Stimulated activated CD8-positive, alpha-beta memory T cell treated with anti-CD3 and anti-CD28 coated beads, Interleukin-2, amount 100 ng/mL, for 48 hours (primary cell): ENCODE data around the gene REV1.
"Not testable (repeated sequence)": the region's sequence is repeated elsewhere in the genome, so short reads cannot be mapped to it uniquely, and the experiment has no call there.

Experiments used
- DNase-seq, 2 donors: peaks; one replicate each; pipeline ENCODE4 v3.0.0-alpha.2; 2020; ENCODE audit warnings: low read depth in 2 of 2

The REV1 gene

GRCh38 chr2:99403084-99403483, 86.7 kb downstream of the REV1 start:
- DNase-seq: no peak

- no peak for DNase-seq
These were observed 88.0 kb downstream of the REV1 start for GRCh38 chr2:99401841-99402240.

GRCh38 chr2:99399795-99400194, 90.0 kb downstream of the REV1 start:
- no peak for DNase-seq

- DNase-seq: no peak
These were observed 90.8 kb downstream of the REV1 start for GRCh38 chr2:99399063-99399462.

GRCh38 chr2:99398303-99398702, 91.5 kb downstream of the REV1 start:
- no peak for DNase-seq

GRCh38 chr2:99397266-99397920, 92.4 kb downstream of the REV1 start:
- no peak for DNase-seq

- DNase-seq: no peak
These were observed 94.2 kb downstream of the REV1 start for GRCh38 chr2:99395589-99396130.

GRCh38 chr2:99389946-99390345, 99.9 kb downstream of the REV1 start:
- DNase-seq: no peak

GRCh38 chr2:99389371-99389770, 100.4 kb downstream of the REV1 start:
- DNase-seq: no peak

- DNase-seq: no peak
These were observed 100.9 kb downstream of the REV1 start for GRCh38 chr2:99388892-99389291.

GRCh38 chr2:99386011-99386410, 103.8 kb downstream of the REV1 start:
- DNase-seq: no peak

- DNase-seq: no peak
These were observed 107.7 kb downstream of the REV1 start for GRCh38 chr2:99382143-99382542.

- DNase-seq: no peak
These were observed 109.3 kb downstream of the REV1 start for GRCh38 chr2:99380376-99381010.

- DNase-seq: no peak
These were observed 111.9 kb downstream of the REV1 start for GRCh38 chr2:99377879-99378278.

GRCh38 chr2:99376254-99376864, 113.5 kb downstream of the REV1 start:
- DNase-seq: no peak

- DNase-seq: no peak
These were observed 115.1 kb downstream of the REV1 start for GRCh38 chr2:99374747-99375146.

GRCh38 chr2:99373144-99373543, 116.7 kb downstream of the REV1 start:
- DNase-seq: no peak

GRCh38 chr2:99368854-99369253, 121.0 kb downstream of the REV1 start:
- DNase-seq: not testable (repeated sequence)

GRCh38 chr2:99365661-99366060, 124.2 kb downstream of the REV1 start:
- no peak for DNase-seq

GRCh38 chr2:99356853-99357252, 133.0 kb downstream of the REV1 start:
- no peak for DNase-seq

- DNase-seq: not testable (repeated sequence)
These were observed 135.0 kb downstream of the REV1 start for GRCh38 chr2:99354825-99355224.

- no peak for DNase-seq
These were observed 135.7 kb downstream of the REV1 start for GRCh38 chr2:99354070-99354469.
